ENCODE measurements around the gene KIAA1614.

Gene KIAA1614

GRCh38 chr1:180941518-180942275 is 29.0 kb downstream of the KIAA1614 start:
- H3K4me3 ChIP-seq (ENCODE audit: low read depth, low read length), result no peak overlapping the region

GRCh38 chr1:180945151-180945550 is 32.5 kb downstream of the KIAA1614 start:
- no peak overlapping the region for H3K4me3 ChIP-seq (ENCODE audit: low read depth, low read length)

- no peak overlapping the region for H3K4me3 ChIP-seq (ENCODE audit: low read depth, low read length)
Measured at GRCh38 chr1:180945551-180945950, 32.9 kb downstream of the KIAA1614 start.

- H3K4me3 ChIP-seq (ENCODE audit: low read depth, low read length), result no peak overlapping the region
Measured at GRCh38 chr1:180946056-180946455, 33.4 kb downstream of the KIAA1614 start.

- H3K4me3 ChIP-seq (ENCODE audit: low read depth, low read length), result no peak overlapping the region
Measured at GRCh38 chr1:180946541-180947498, 34.1 kb downstream of the KIAA1614 start.

- H3K4me3 ChIP-seq (ENCODE audit: low read depth, low read length), result no peak overlapping the region
Measured at GRCh38 chr1:180947499-180947885, 34.8 kb downstream of the KIAA1614 start.

GRCh38 chr1:180947901-180948640 is 35.4 kb downstream of the KIAA1614 start:
- no peak overlapping the region for H3K4me3 ChIP-seq (ENCODE audit: low read depth, low read length)

- no peak overlapping the region for H3K4me3 ChIP-seq (ENCODE audit: low read depth, low read length)
Measured at GRCh38 chr1:180948641-180949615, 36.2 kb downstream of the KIAA1614 start.

- no peak overlapping the region for H3K4me3 ChIP-seq (ENCODE audit: low read depth, low read length)
Measured at GRCh38 chr1:180949616-180950000, 36.9 kb downstream of the KIAA1614 start.

GRCh38 chr1:180950321-180950720 is 37.6 kb downstream of the KIAA1614 start:
- H3K4me3 ChIP-seq (ENCODE audit: low read depth, low read length), result no peak overlapping the region

- H3K4me3 ChIP-seq (ENCODE audit: low read depth, low read length), result no peak overlapping the region
Measured at GRCh38 chr1:180951186-180951745, 38.6 kb downstream of the KIAA1614 start.

GRCh38 chr1:180951836-180952656 is 39.3 kb downstream of the KIAA1614 start:
- H3K4me3 ChIP-seq (ENCODE audit: low read depth, low read length), result no peak overlapping the region

- H3K4me3 ChIP-seq (ENCODE audit: low read depth, low read length), result no peak overlapping the region
Measured at GRCh38 chr1:180952657-180953013, 39.9 kb downstream of the KIAA1614 start.

- H3K4me3 ChIP-seq (ENCODE audit: low read depth, low read length), result no peak overlapping the region
Measured at GRCh38 chr1:180953291-180954004, 40.8 kb downstream of the KIAA1614 start.

GRCh38 chr1:180954005-180954800 is 41.5 kb downstream of the KIAA1614 start:
- H3K4me3 ChIP-seq (ENCODE audit: low read depth, low read length), result no peak overlapping the region

GRCh38 chr1:180954801-180955165 is 42.1 kb downstream of the KIAA1614 start:
- H3K4me3 ChIP-seq (ENCODE audit: low read depth, low read length), result no peak overlapping the region

- H3K4me3 ChIP-seq (ENCODE audit: low read depth, low read length), result no peak overlapping the region
Measured at GRCh38 chr1:180956028-180956640, 43.4 kb downstream of the KIAA1614 start.
